HG02642 (cell line): Measurements from ENCODE around the gene FAM163B.

Experiments used
- ATAC-seq: cut with Tn5 transposase; IDR thresholded peaks from one replicate; pipeline ENCODE4 v1.9.1; 2021; ENCODE audit warnings: mild to moderate bottlenecking; ENCODE audit not compliant: unreplicated experiment, poor library complexity

FAM163B gene

DNA sequence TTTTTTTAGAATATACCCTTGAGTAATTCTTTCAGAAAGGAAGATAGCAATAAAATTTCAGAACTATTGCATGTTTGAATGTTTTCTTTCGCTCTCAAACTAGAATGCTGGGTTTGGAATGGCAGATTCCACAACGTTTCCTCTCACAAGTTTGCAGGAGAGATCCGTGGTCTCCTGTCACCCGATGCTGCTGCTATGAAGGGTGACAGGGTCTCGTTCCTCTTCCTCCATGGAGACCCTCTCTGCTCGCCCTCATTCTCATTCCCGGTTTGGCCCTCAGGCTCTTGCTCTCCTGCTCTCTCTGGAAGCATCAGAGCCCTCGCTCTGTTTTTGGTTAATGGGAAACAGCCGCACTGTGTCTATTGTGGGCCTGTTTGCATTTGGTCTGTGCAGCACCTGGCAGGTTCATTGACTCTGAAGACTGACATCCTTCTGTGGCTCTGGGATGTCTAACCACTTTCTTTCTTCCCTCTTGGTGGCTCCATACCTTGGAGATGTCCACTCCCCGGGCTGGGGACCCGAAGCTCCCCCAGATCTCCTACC lies 12.6 kb upstream of the FAM163B start:
- no peak for ATAC-seq

DNA sequence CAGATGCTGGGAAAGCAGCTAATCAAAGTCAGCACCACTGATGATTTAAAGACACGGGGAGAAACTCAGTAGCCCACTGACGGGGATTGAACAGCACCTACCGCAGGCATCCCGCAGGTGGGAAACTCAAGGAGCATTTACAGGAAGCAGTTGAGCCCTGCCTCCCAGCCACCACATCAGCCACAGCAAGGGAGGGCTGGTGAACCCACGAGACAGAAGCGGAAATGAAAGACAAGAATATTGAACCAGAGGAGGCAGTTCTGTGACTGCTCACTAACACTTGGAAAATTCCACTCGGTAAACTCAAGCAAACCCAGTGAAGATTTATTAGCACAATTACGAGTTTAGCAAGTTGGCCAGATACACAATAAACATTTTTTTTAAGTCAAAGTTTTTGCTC lies 10.6 kb upstream of the FAM163B start:
- ATAC-seq: no peak

DNA sequence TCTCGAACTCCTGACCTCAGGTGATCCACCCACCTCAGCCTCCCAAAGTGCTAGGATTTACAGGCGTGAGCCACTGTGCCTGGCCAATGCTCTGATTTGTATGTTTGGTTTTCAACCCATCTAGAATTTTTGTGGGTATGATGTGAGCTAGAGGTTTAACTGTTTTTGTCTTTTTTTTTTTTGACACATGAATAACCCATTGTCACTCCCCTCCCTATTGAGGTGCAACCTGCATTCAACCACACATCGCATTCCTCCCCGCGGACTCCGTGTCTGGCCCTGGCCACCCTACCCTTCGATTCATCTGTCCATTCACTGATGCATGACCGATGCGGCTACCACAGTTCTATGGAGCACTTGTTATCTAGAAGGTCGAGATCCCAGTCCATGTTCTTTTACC lies 9.5 kb upstream of the FAM163B start:
- ATAC-seq: no peak

DNA sequence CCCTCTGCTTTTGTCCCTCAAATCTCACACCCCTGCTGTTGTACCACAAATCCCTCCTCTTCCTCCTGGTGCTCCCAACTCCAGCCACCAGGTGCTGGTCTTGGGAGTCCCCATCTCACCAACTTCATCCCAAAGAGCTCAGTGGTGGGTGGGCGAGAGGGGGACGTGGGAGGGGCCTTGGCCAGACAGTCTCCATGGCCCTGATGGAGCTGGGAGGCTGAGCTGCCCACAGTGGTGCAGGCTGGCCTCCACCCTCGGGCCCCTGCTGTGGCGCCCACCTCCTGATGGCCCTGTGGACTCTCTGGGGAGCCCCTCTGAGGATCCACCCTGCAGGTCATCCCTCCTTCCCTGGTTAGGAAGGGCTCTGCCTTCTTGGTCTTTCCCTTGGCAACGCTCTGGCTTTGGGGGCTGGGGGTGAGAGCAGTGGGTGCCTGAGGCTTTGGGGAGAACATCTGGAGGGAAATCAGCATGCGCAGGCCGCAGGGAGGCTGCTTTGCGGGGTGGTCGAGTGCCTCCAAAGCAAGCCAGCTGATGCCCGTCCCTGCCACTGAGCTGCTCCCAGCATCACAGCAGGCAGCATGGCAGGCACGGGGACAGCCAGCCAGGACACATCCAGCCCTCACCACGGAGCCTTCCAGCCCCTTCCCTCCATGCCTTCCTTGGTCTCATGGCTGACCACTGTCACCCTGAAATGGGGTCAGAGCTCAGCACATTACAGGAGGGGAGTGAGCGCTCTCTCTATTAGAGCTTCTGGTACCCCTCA lies 7.6 kb upstream of the FAM163B start:
- ATAC-seq: no peak

DNA sequence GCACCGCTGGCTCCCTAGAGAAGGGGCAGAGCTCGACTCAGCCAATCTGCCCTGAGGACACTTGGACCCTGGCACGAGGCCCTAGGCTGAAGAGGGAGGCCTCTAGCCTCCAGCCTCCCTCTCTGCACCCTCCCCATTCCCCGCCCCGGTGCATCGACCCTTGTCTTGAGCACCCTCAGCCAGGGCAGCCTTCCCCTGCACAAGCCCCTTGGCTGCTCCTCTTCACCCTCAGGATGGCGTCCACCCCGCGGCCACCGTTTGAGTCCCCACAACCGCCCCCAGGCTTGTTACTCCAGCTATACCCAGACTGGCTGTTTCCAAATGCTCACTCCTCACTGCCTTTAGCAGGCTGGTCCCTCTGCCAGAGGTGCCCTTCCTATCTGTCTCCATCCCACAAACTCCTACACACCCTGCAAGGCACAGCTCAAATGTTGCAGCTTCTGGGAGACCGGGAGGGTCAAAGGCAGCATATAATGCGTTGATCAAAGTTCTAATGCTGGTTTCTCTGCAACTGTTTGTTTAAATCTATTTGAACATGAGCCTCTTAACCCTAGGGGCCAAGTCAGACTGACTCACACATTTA lies 6.5 kb upstream of the FAM163B start:
- ATAC-seq: no peak

DNA sequence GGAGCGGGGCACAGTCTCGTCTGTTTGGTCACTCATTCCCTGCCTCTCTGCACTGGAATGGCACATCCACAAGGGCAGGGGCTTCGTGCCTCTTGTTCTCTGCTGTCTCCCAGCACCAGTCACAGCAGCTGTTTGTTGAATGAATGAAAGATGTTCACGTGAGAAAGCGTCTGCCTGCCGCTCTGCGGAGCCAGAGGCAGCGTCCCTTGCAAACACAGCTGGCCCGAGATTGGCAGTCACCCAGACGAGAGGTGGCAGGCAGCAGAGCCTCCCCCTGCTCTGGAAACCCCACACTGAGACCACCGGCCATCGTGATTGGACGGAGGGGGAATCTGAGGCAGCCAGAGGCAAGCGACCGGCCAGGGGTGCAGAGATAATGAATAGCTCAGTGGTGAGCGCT lies 6.0 kb upstream of the FAM163B start:
- ATAC-seq: no peak

DNA sequence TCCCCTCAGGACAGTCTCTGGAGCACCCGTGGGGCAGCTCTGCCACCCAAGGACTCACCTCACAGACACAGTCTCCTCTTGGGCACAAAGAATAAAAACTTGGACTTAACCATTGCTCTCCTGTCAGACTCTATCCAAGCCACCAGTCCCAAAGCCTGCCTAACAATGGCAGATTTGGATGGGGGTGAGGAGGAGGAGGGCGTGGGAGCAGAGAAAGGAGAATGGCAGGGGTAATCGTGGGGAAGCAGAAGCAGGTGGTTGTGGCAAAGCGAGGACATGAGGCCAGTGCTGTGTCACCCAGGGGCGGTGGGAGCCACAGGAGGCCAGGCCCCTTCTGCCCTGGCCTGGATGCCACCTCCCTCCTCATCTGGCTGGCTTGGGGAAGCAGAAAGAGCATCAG lies 5.5 kb upstream of the FAM163B start:
- no peak for ATAC-seq

DNA sequence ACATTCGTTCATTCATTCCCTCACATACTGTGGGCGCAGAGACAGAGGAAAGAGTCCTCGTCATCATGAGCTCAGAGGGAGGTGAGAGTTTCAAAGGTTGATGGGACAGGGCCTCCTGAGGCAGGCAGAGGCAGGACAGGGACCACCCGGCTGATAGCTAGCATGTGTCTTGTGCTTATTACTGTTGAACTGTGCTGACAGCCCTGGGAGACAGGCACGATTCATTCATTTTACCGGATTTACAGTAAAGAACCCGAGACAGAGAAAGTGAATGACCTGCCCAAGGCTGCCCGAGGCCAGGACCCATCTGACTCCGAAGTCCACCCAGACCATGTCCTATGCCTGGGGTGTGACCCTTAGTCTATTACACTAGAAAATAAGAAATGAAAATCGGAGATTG lies 4.9 kb upstream of the FAM163B start:
- no peak for ATAC-seq

DNA sequence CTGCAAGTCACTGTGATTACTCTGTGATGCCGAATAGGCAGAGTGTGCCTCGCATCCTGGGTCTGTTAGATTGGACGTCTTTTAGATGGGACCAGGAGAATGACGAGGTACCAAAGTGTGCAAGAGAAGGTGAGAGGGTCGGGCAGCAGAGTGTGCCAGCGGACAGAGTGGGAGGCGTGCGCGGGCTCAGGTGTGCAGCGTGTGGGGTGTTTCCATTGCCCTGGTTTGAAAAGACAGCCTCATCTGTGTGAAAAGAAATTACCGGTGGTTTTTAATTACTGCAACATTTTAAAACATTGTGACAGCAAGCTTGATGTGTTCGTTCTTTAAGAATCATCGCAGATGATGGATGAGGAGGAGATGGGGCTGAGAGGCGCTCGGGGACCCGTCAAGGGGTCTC lies 4.2 kb upstream of the FAM163B start:
- ATAC-seq: no peak

DNA sequence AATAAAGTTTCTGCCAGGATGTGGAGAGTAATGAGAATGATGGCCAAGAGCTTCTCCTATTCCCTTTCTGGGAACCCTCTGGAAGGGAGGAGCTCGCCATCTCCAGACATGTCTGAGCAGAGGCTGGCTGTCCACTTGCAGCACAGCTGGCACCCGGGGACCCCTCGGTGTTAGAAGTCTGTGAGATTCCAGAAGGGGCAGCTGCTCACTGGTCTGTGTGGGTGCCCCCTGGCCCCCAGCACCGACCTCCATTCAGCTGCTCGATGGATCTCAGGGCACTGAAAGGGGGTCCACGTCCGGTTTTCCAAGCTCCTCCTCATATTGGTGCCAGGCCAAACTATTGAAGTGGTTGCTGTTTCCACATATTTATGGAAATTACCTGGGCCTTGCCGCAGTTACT lies 3.6 kb upstream of the FAM163B start:
- ATAC-seq: no peak

DNA sequence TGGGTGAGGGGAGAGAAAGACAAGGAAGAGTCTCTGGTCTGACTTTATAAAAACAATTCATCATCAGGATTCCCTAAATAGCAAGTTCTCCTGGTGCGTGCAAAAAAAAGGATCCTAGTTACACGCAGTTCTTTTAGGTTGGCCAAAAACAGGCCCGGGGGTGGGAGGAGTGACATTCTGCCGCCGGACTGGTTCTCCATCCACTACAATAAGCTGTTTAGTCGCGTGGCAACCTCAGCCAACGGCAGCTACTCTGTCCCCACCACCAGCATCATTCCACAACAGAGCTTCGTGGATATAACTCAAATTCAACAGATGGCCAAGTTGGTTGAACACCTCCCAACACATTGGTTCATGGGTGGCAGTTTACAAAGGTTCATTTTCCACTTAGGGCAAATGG lies 2.9 kb upstream of the FAM163B start:
- no peak for ATAC-seq

DNA sequence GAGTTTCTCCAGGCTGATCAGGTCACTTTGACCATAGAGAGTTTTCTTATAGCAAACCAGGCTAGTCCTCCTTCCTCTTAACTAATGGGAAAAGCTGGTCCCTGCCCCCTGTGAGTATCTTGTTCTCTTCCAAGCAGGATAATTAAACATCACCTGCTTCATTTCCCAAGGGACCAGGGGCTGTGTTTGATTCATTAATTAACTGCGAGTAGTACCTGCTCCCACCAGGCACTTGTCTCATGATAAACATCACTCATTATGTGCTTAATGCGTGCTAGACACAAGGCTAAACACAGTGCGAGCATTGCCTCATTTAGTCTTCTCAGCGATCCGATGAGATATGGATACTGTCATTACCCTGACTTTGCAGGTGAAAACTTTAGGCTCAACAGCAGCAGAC lies 1.7 kb upstream of the FAM163B start:
- no peak for ATAC-seq

DNA sequence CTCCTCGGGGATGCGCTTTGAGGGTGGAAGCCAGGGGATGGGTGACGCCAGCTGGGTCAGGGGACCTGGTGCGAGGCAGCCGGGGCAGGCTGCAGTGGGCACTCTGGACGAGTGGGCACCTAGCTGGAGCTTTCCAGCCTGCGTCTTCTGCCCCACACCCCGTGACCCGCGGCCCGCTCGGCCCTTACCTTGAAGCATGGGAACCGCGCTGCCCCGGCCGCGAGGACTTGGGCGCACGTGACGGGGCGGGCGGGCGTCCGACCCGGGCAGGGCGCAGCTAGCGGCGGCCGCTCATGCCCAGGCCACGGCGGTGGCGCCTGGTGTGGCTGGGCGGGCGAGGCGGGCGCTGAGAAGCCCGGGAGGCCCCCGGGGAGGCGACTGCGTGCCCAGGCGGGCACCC lies 300 bp downstream of the FAM163B start:
- no peak for ATAC-seq

DNA sequence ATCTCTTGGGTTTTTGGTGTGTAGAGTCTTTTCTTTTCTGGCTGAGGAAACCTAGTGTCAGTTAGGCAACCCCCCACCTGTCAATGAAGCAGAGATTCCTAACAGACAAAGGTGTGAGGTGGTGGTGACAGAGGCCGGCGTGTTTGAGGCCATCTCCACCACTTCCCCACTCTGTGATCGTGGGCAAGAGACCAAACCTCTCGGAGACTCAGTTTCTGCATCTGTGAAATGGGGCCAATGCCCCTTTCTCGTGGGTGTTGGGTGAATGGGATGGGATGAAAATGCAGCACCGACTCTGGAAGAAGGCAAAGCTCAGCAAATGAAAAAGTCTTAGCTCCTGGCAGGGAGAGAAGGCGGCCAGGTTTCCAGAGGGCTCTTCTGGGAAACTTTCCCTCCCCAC lies 807 bp downstream of the FAM163B start:
- no peak for ATAC-seq

DNA sequence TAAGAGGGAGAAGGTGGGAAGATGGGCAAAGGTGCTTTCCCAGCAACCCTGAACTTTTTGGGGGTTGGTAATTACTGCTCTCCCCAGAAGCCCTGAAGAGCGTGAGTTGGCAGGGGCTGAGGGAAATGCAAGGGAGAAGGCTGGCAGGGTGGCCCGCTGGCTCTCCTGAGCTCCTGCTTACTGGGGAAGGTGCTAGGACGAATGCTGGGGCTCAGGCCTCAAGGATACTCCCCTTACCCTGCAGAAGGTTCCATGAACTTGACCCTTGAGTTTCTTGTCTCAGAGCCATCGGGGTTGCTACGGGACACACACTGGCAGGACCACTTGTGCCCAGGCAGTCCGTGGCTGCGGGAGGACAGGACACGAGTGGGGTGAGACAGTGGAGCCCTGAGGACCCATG lies 1.2 kb downstream of the FAM163B start:
- ATAC-seq: no peak

DNA sequence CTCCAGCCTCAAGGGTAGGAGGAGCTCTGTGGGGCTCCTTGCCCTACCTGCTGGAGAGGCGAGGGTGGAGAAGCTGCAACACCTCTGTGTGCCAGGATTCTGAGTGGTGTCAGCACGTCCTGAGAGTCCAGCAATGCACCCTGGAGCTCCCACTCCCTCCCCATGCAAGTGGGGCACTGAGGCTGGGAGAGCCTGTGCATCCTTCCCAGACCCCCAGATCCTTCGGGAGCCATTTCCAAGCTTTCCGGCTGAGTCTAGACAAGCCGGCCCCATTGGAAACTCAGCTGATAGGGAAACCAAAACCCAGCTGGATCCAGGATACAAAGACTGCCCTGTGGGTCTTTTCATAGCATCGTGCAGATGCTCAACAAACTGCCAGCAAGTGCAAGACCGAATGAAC lies 1.8 kb downstream of the FAM163B start:
- no peak for ATAC-seq

DNA sequence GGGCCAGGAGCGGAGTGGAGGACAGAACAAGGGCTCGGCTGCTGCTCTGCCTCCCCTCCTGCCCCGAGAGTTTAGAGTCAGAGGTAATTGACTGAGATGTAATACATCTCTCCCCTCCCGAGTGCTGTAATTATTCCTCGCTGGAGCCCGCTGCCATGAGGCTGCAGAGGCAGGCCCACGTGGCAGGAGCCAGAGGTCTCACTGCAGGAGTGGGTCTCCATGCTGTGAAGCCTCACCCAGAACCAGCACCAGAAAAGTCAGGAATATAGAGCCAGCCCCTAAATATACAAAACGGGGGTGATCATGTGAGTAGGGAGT lies 2.5 kb downstream of the FAM163B start:
- no peak for ATAC-seq

DNA sequence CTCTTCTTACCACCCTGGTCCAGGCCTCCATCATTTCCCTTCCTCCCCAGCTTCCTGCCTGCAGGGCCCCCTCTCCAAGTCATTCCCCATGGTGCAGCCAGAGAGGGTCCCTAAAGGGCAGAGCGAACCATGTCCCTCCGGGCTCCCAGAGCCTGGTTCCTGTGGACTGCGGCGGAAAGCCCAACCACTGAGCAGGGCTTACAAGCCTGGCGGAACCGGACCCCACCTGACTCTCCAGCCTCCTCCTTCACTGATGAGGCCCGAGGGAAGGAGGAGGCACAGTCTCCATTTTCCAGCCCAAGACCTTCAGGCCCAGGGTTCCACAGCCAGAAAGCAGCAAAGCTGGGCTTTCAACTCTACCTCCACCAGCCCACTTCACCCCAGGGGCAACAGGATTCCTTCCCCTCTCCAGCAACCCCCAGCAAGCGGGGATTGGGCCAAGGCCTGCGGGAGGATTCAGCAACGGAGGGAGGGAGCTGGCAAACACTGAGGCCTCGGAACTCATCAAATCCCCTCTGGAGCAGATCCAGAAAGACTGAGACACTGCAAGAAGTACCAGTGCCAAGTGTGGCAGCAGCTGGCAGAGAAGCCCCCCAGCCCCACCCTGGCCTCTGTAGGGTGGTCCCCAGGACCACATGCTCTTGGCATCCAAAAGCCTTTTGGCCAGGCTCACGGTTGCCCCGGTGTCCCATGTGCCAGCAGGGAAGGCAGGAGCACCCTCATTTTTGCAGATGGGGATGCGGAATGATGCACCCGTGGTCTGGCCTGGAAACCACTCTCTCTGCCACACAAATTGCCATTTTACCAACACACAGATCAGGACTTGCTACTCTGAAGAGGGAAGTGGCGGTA lies 3.1 kb downstream of the FAM163B start:
- no peak for ATAC-seq

DNA sequence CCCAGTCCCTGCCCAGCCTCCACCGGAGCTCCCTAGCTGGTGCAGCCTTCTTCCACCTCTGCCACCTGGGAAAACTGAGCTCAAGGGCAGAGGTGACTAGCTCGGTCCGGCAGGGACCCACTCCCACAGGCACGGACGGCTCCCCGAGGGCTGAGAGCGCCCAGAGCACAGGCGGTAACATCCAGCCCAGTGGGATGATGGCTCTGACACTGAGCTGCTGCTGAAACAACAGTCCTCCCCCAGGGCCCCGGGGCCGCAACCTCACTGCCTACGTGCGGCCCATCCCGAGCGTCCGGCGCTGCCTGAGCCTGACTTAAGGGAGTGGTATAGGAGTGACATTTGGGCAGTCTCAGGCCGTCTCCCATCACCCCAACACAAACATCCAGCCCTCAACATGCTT lies 3.7 kb downstream of the FAM163B start:
- no peak for ATAC-seq

DNA sequence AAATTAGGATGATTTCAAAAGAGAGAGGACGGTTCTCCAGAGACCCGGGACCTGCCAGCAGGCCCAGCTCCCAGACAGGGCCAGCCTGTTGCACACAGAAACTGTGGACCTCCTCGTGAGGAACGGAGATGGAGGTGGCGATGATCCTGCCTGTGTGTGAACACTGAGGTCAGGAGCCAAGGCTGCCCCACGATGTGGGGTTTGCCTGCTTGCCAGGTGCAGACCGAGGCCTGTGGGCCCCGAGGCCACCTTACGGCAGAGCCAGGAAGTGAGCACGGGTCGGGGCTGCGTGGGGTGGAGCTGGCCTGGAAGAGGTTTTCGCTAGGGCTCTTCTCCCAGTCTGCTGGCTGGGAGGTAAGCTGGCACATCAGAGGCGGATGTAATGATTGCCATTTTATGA lies 4.3 kb downstream of the FAM163B start:
- ATAC-seq: no peak

DNA sequence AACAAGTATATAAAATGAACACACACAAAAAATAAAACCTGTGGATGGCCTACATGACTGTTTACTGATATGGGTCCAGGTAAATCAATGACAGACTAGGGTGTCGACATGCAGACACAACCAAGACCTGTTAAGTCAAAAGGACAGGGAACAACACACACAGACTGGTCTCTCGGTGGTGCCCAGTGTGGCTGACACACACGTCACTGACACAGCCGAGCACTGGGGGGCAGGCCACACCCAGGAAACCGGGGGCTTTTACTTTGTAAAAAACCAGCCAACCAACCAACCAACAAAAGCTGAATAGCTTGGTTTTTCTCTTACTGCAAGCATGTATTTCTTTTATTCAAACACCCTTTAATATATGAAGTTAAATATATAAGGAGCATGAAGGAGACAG lies 5.0 kb downstream of the FAM163B start:
- no peak for ATAC-seq
